GM18870 (cell line): ENCODE measurements around the gene TEX26.

Experiments used
- ATAC-seq: cut with Tn5 transposase; IDR thresholded peaks from one replicate; pipeline ENCODE4 v1.9.1; 2021; ENCODE audit warnings: moderate library complexity; ENCODE audit not compliant: unreplicated experiment

TEX26 gene

DNA sequence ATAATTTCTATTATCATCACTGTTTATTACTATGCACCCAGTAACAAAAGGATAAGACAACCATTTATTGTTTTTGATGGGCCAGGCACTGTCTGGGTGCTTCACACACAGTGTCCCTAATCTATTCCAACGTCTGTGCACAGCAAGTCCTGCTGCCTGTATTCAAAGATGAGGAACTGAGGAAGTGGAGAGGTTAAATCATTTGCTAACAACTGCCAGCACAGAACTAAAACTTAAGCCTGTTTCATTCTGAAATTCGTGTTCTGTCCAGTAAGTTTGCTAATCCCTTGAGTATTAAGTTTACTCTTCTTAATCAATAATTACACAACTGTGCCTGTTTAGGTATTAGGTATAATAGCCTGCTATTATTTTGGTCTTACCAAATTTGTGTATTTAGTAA is 41.9 kb downstream of the TEX26 start:
- peak; percentile 53 for ATAC-seq

DNA sequence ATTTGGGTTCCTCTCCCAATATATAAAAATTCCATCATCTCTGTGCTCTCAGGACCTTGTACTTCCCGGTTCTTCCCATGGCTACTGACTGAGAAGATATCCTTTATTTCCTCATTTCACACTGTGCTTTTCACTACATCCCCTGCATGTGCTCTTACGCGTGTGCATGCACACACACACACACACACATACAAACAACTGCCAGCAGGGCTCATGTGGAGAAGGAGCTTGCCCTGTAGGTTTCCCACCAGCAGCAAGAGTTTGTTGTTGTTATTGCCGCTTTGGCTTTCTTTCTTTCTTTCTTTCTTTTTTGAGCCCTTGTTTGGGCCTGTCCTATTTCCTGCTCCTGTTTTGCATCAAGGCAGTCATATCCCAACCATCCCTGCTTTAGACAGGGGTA is 43.6 kb downstream of the TEX26 start:
- no peak for ATAC-seq

DNA sequence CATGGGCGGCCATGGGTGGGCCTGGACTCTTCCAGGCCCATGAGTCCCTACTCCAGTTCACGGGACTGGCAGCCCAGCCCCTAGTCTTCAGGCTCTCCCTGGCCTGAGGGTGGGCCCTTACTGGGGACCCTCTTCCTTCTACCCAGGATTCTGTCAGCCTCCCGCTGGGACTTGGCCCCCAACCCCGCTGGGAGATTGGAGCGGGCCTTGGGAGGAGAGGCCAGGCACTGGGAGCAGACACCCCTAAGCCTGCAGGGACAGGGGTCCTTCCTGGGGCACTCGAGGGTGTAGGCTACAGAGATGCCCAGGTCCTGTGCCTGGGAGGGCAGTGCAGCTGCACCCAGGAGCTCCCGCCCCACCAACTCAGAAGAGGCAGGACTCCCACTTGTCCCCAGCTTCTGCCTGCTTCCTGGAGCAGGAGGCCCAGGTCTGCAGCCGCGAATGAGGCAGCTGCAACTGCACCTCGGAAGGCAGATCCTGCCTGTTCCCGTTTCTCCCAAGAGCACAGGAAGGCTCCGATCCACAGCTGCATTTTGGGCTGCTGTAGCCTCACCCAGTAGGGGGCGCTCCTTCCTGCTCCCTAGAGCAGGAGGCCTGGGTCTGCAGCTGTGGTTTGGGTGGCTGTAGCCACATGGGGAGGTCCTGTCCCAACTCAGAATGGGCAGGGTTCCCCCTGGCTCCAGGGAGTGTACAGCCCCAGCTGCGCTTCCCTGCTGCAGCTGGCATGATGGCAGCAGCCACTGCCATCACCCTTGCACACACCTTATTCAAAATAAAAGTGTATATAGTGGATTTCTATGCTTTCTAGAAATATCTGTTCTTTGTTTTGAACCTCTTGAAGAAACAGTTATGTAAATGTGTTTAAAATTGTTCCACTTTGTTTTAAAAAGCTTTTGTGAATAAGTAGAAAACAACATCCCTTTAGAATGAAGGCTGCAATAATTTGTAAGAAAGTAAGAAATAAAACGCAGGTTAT is 46.8 kb downstream of the TEX26 start:
- no peak for ATAC-seq

DNA sequence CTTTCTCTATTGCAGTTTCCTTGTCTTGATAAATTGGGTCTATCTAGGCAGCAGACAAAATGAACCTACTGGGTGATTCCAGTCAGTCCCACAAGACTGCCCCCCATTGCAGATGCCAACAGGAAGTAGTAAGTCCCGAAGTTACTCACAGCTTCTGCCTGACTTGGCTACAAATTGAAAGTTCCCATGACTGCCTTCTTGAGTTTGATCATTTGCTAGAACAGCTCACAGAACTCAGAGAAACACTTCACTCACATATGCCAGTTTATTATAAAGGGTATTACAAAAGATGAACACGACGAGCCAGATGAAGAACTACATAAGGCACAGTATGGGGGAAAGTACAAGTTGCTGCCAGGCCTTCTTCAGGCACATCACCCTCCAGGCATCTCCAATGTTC is 50.0 kb downstream of the TEX26 start:
- no peak for ATAC-seq

DNA sequence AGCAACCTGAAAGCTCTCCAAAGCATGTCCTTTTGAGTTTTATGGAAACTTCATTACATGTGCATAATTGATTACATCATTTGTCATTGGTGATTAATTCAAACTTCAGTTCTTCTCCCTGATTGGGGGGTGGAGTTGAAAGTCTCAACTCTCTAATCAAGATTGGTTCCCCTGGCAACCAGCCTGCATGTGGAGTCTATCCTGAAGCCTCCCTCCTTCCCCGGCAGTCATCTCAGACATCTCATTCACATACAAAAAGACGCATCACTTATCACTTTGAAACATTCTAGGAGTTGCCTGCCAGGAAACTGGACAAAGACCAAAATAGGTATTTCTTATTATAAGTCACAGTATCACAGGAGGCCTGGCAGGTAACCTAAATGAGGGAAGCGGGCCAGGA is 50.5 kb downstream of the TEX26 start:
- ATAC-seq = no peak

DNA sequence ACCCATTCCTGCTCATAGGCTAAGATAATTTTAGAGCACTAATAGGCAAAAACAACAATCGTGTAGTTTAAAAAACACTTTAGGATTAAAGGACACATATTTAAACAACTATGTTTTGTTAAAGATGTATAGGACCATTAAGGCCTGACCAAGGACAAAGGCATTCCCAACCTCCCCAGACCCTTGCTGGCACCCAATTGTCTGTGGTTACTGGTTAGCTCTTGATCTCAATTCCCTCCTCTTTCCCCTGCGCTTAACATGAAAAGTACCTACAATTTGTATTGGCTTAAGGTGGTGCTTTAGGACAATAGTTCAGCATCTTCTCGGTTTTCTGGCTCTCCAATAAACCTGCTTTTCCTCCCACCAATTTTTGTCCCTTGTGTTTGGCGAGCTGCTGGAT is 51.0 kb downstream of the TEX26 start:
- ATAC-seq = no peak

DNA sequence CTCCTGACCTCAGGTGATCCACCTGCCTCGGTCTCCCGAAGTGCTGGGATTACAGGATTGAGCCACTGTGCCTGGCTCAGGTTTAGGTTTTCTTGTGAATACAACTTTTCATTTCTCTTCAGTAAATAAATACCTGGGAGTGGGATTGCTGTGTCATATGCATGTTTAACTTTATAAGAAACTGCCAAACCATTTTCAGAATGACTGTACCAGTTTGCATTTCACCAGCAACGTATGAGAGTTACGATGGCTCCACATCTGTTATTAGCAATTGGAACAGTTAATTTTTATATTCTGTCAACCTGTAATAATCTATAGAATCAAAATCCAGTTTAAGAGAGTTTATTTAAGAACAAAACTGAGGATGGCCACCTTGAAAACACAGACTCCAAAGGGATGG is 52.2 kb downstream of the TEX26 start:
- ATAC-seq = no peak

- ATAC-seq = no peak
Observed at GRCh38 chr13:30985637-30986205, 53.3 kb downstream of the TEX26 start.

GRCh38 chr13:30991184-30991583 is 58.7 kb downstream of the TEX26 start:
- ATAC-seq = no peak

DNA sequence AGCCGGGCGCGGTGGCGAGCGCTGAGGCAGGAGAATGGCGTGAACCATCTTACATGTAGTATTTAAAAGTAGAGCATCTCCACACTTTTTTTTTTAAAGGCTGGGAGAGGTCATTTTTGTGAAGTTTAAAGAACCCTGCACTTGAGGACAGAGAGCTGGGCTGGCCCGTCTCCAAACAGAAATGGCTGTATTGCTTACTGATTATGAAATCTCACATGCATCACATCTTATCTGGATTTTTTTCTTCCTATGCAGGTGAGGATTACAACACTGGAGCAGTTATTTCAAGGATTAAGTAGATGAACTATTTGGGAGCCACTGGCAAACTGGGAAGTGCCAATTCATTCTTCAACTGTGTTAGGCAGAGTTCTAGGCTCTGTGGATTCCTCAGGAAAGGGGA is 59.5 kb downstream of the TEX26 start:
- no peak for ATAC-seq

DNA sequence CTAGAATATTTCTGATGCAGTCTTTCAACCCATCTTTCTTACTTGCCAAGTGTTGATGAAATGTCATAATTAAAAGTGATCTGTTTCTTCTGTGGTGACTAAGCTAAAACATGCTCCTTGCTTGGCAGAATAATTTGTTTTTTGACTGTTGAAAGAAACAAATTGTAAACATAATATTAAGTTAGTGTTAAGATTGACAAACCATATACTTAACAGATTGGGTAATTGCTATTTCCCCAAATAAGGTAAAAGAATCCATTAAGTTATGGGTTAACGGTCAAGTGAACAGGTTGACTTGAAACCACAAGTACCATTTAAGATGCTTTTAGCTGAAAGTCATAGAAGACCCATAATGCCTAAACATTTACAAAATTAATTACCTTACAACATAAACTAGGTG is 62.9 kb downstream of the TEX26 start:
- no peak for ATAC-seq

GRCh38 chr13:30997697-30998096 is 65.2 kb downstream of the TEX26 start:
- ATAC-seq = no peak

DNA sequence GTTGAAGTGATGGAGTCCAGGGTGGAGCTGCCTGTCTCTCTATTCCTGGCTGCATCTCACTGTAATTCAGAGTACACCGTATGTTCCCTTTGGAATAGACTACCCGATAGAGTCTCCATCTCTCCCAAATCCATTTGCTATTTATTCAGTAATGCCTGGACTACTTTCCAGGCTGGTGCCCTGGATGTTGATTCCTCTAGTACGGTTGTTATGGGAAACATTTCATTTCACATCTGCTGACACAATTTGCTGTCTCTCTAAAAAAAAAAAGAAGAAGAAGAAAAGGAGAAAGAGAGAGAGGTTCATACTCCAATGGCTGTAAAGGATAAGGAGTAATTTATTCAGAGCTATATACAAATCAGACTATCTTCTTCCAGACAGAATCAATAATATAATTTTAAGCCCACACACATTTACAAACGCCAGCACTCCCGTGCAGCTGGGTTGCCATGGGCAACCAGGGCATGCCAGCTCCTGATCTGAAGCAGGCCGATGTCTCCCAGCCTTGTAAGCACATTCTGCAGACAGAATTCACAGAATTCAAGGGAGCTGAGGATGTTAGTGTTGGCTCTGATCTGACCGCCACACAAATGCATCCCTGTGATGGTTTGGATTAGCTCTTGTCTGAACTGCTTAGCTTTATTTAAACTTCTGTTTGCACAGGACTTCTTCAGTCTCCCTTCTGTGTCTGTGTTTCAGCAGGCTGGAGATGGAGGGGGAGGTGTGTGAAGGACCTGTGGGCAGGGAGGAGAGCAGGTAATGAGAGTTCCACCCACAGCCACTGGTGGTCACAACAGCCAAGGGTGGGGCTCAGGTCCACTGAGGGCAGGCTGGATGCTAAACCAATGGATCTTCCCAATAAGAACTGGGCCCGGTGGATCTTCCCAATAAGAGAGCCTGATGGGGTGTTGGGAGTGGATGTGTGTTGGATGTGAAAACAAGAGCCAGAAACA is 66.0 kb downstream of the TEX26 start:
- no peak for ATAC-seq

GRCh38 chr13:31000889-31001288 is 68.4 kb downstream of the TEX26 start:
- no peak for ATAC-seq

- no peak for ATAC-seq
Observed at GRCh38 chr13:31001647-31002046, 69.2 kb downstream of the TEX26 start.

DNA sequence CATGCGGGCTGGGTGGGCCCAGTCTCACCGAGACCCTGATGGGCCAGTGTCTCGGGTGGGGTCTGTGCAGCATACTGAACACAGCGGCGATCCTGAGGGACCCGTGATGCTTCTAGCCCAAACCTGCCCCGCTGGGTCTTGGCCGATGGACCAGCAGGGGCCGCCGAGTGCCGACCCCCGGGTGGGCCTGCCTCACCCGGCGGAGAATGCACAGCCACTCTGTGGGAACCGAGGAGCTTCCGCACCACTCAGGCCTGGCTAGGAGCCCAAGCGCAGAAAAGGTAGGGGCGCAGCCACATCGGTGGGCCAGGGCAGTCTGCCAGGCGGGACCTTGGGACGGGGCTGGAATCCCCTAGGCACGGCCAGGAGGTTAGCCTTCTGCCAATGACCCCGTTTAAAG is 72.6 kb downstream of the TEX26 start:
- ATAC-seq = no peak

- no peak for ATAC-seq
Observed at GRCh38 chr13:31007417-31007816, 75.0 kb downstream of the TEX26 start.

- peak; percentile 28 for ATAC-seq
Observed at GRCh38 chr13:31008400-31009115, 76.1 kb downstream of the TEX26 start.

DNA sequence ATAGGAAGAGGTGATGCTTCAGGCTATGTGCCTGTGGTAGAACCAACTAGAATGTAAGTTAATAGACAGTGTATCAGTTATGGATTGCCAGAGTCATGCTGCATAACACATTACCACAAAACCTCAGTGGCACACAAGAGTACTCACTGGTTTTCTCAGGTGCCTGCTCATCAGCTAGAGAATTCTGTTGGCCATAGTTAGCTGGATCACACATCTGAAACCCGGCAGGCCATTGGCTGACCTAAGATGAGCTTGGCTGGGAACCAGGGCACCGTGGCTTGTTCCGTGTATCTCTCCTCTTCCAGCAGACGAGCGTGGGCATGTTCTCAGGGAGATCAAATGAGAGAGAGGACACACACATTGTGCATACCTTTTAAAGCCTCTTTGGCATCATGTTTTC is 76.7 kb downstream of the TEX26 start:
- peak; percentile 42 for ATAC-seq

DNA sequence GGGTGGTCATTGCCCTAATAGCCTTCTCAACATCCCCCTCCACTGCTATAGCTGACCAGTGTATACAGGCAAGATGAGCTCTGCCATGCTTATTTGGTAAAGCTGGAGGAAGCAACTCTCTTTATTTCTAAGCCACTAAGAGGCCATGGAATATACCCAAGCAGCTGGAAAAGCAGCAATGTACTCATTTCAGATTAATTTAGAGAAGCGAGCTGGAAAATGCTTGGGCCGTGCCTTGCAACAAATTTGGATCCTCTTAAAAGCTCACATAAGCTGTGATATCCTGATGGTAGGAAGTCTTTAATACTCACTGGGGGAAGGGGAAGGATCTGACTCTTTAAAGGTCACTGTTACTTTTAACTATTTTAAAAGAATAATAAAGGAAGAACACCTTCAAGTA is 77.8 kb downstream of the TEX26 start:
- ATAC-seq = no peak
